ENCODE results near the gene DNASE2B.
A peak's percentile ranks its signal among the peaks of the same experiment; 100 is the strongest.

Gene DNASE2B

GRCh38 chr1:84387480-84388163, 10.7 kb upstream of the DNASE2B start:
- Histone ChIP-seq H3K27me3 (ENCODE audit: insufficient read depth, low read length) (no peaks in the 10 kb centered on the region), H3K9ac (ENCODE audit: low read length) (no peak overlapping the region), H3K9me3 (ENCODE audit: low read length) (no peaks in the 10 kb centered on the region), H2AFZ (ENCODE audit: low read length) (no peak overlapping the region), H3K27ac (ENCODE audit: low read depth, low read length, poor library complexity, severe bottlenecking) (no peak overlapping the region), H4K20me1 (ENCODE audit: insufficient read depth, low read length) (no peaks in the 10 kb centered on the region), H3K4me2 (ENCODE audit: low read length) (no peak overlapping the region), H3K4me3 (ENCODE audit: low read depth, low read length, poor library complexity, severe bottlenecking) (no peak overlapping the region), H3F3A (ENCODE audit: insufficient read depth, low read length) (no peaks in the 10 kb centered on the region), H3K79me2 (ENCODE audit: insufficient read depth, low read length) (no peaks in the 10 kb centered on the region), H3K9me2 (ENCODE audit: low read depth, low read length) (no peaks in the 10 kb centered on the region), H3K4me1 (ENCODE audit: insufficient read depth, low read length, severe bottlenecking) (peaks cover 5% of the 10 kb centered on the region), H3K36me3 (ENCODE audit: insufficient read depth, low read length) (no peaks in the 10 kb centered on the region)
- no peak for TF ChIP-seq EZH2 (IDR thresholded peaks at IDR 0.05; ENCODE audit: borderline replicate concordance, low read length)
- peak; percentile 41; the same call in 1 of the 2 replicates for TF ChIP-seq CTCF (IDR thresholded peaks at IDR 0.05; ENCODE audit: low read length)

- Histone ChIP-seq H3K27ac (ENCODE audit: low read depth, low read length, poor library complexity, severe bottlenecking) (no peak overlapping the region), H3K79me2 (ENCODE audit: insufficient read depth, low read length) (no peaks in the 10 kb centered on the region), H3K4me1 (ENCODE audit: insufficient read depth, low read length, severe bottlenecking) (peaks cover 5% of the 10 kb centered on the region), H3K9ac (ENCODE audit: low read length) (no peak overlapping the region), H3K9me2 (ENCODE audit: low read depth, low read length) (no peaks in the 10 kb centered on the region), H3K4me3 (ENCODE audit: low read depth, low read length, poor library complexity, severe bottlenecking) (no peak overlapping the region), H4K20me1 (ENCODE audit: insufficient read depth, low read length) (no peaks in the 10 kb centered on the region), H3K4me2 (ENCODE audit: low read length) (no peak overlapping the region), H3K9me3 (ENCODE audit: low read length) (no peaks in the 10 kb centered on the region), H3F3A (ENCODE audit: insufficient read depth, low read length) (no peaks in the 10 kb centered on the region), H3K27me3 (ENCODE audit: insufficient read depth, low read length) (no peaks in the 10 kb centered on the region), H3K36me3 (ENCODE audit: insufficient read depth, low read length) (no peaks in the 10 kb centered on the region), H2AFZ (ENCODE audit: low read length) (no peak overlapping the region)
- TF ChIP-seq EZH2 (IDR thresholded peaks at IDR 0.05; ENCODE audit: borderline replicate concordance, low read length) = no peak
- no peak for TF ChIP-seq CTCF (IDR thresholded peaks at IDR 0.05; ENCODE audit: low read length)
These were observed 8.1 kb upstream of the DNASE2B start for GRCh38 chr1:84390226-84390625.

- Histone ChIP-seq H4K20me1 (ENCODE audit: insufficient read depth, low read length) (no peaks in the 10 kb centered on the region), H3K9me3 (ENCODE audit: low read length) (no peaks in the 10 kb centered on the region), H3K9ac (ENCODE audit: low read length) (no peak overlapping the region), H3K36me3 (ENCODE audit: insufficient read depth, low read length) (no peaks in the 10 kb centered on the region), H3K4me1 (ENCODE audit: insufficient read depth, low read length, severe bottlenecking) (no peaks in the 10 kb centered on the region), H3K4me3 (ENCODE audit: low read depth, low read length, poor library complexity, severe bottlenecking) (no peak overlapping the region), H3K27ac (ENCODE audit: low read depth, low read length, poor library complexity, severe bottlenecking) (no peak overlapping the region), H3K27me3 (ENCODE audit: insufficient read depth, low read length) (no peaks in the 10 kb centered on the region), H3F3A (ENCODE audit: insufficient read depth, low read length) (no peaks in the 10 kb centered on the region), H3K9me2 (ENCODE audit: low read depth, low read length) (no peaks in the 10 kb centered on the region), H3K79me2 (ENCODE audit: insufficient read depth, low read length) (no peaks in the 10 kb centered on the region), H2AFZ (ENCODE audit: low read length) (no peak overlapping the region), H3K4me2 (ENCODE audit: low read length) (no peak overlapping the region)
- TF ChIP-seq EZH2 (IDR thresholded peaks at IDR 0.05; ENCODE audit: borderline replicate concordance, low read length) = no peak
- no peak for TF ChIP-seq CTCF (IDR thresholded peaks at IDR 0.05; ENCODE audit: low read length)
These were observed 2.9 kb downstream of the DNASE2B start for GRCh38 chr1:84401156-84401555.

Measured in OCI-LY1 (cell line).